Choroid plexus epithelial cell (primary cell): Measurements from ENCODE around the gene TNFRSF1A.

ENCODE experiments used
- DNase-seq: peaks from one replicate; pipeline ENCODE4 v3.0.0-alpha.2; 2010; ENCODE audit warnings: low read depth
- H3K4me3 ChIP-seq: 2 replicates; pipeline ENCODE4 v1.5.1; 2011; ENCODE audit warnings: low read depth, mild to moderate bottlenecking, control low read depth, low read length, moderate library complexity
- CTCF ChIP-seq: conservative IDR thresholded peaks from 2 replicates; pipeline ENCODE4 v1.5.1; 2011; ENCODE audit warnings: low read depth, mild to moderate bottlenecking, control low read depth, inconsistent platforms, low read length, moderate library complexity

Gene TNFRSF1A

GRCh38 chr12:6341417-6342139 is at the start of gene TNFRSF1A:
Gene TNFRSF1A, minus strand, starts transcription at chr12:6342076. Its CDS starts 262 bp downstream, at chr12:6341814.
- H3K4me3 ChIP-seq: peak within 1 kb of the TSS; percentile 99
- TF ChIP-seq CTCF: no peak
- DNase-seq: peak; percentile 91

- no peak for DNase-seq
- no peak for TF ChIP-seq CTCF
- no peak overlapping the region for H3K4me3 ChIP-seq
Measured at GRCh38 chr12:6391013-6391412, 49.1 kb upstream of the TNFRSF1A start.

- DNase-seq: no peak
- TF ChIP-seq CTCF: no peak
- no peak overlapping the region for H3K4me3 ChIP-seq
Measured at GRCh38 chr12:6390084-6390799, 48.4 kb upstream of the TNFRSF1A start.

GRCh38 chr12:6387541-6387940 is 45.7 kb upstream of the TNFRSF1A start:
- no peak for DNase-seq
- TF ChIP-seq CTCF: no peak
- H3K4me3 ChIP-seq: no peak overlapping the region

- H3K4me3 ChIP-seq: no peak overlapping the region
- DNase-seq: no peak
- TF ChIP-seq CTCF: no peak
Measured at GRCh38 chr12:6386491-6386890, 44.6 kb upstream of the TNFRSF1A start.

- no peak for DNase-seq
- no peak overlapping the region for H3K4me3 ChIP-seq
- no peak for TF ChIP-seq CTCF
Measured at GRCh38 chr12:6386038-6386437, 44.2 kb upstream of the TNFRSF1A start.
